GM23338 (cell line): ENCODE data around the gene RAB3A. TPM values are rescaled to one million over a fixed set of nuclear protein-coding genes. Genes with fewer than 3 reads are reported as not detected.

Experiments used
- ATAC-seq: fragments of 200-7000 bp; cut with Tn5 transposase; 3 replicates; pipeline ENCODE4 v1.9.1; 2020
- DNase-seq: peaks from one replicate; pipeline ENCODE4 v3.0.0-alpha.2; 2015; ENCODE audit warnings: low spot score
- H2AFZ ChIP-seq: fragments of 200-600 bp; sonication (generic); 2 replicates; pipeline ENCODE4 v1.8.0; 2016; ENCODE audit warnings: antibody characterized with exemption, mild to moderate bottlenecking, moderate library complexity
- H3F3A ChIP-seq: fragments of 200-600 bp; sonication (generic); replicated peaks from 2 replicates; pipeline ENCODE4 v1.8.0; 2017; ENCODE audit warnings: antibody characterized with exemption, mixed run types, low read depth
- H3K27ac ChIP-seq: fragments of 200-600 bp; sonication (generic); 2 replicates; pipeline ENCODE4 v1.6.1; 2016; ENCODE audit warnings: low read depth
- H3K27me3 ChIP-seq: fragments of 200-600 bp; sonication (generic); 2 replicates; pipeline ENCODE4 v1.8.0; 2016; ENCODE audit warnings: mild to moderate bottlenecking, mixed run types, moderate library complexity; ENCODE audit not compliant: insufficient read depth
- H3K36me3 ChIP-seq: fragments of 200-600 bp; sonication (generic); 2 replicates; pipeline ENCODE4 v1.8.0; 2016; ENCODE audit warnings: mild to moderate bottlenecking; ENCODE audit not compliant: insufficient read depth
- H3K4me1 ChIP-seq: fragments of 200-600 bp; sonication (generic); 2 replicates; pipeline ENCODE4 v1.8.0; 2016; ENCODE audit warnings: mild to moderate bottlenecking, moderate library complexity; ENCODE audit not compliant: insufficient read depth
- H3K4me2 ChIP-seq: fragments of 200-600 bp; sonication (generic); 2 replicates; pipeline ENCODE4 v1.7.1; 2017; ENCODE audit warnings: mixed run types
- H3K4me3 ChIP-seq: fragments of 200-600 bp; sonication (generic); 2 replicates; pipeline ENCODE4 v1.6.1; 2016; ENCODE audit warnings: mixed run types
- H3K79me2 ChIP-seq: fragments of 200-600 bp; sonication (generic); replicated peaks from 2 replicates; pipeline ENCODE4 v1.8.0; 2017; ENCODE audit warnings: mild to moderate bottlenecking; ENCODE audit not compliant: insufficient read depth
- H3K9me2 ChIP-seq: fragments of 200-600 bp; sonication (generic); 2 replicates; pipeline ENCODE4 v1.8.0; 2017; ENCODE audit not compliant: insufficient read depth
- H4K20me1 ChIP-seq: fragments of 200-600 bp; sonication (generic); replicated peaks from 2 replicates; pipeline ENCODE4 v1.8.0; 2017; ENCODE audit warnings: mild to moderate bottlenecking; ENCODE audit not compliant: insufficient read depth
- H3K27ac Mint-ChIP-seq: 2 replicates; pipeline ENCODE4 v1.8.0; 2020; ENCODE audit warnings: inconsistent platforms, mild to moderate bottlenecking, moderate library complexity, mixed read lengths
- H3K27me3 Mint-ChIP-seq: 3 replicates; pipeline ENCODE4 v1.8.0; 2022; ENCODE audit warnings: low read depth, mild to moderate bottlenecking, moderate library complexity, mixed read lengths, inconsistent platforms; ENCODE audit not compliant: insufficient read depth, poor library complexity
- H3K36me3 Mint-ChIP-seq: 3 replicates; pipeline ENCODE4 v1.8.0; 2021; ENCODE audit warnings: low read depth, mild to moderate bottlenecking, inconsistent platforms, moderate library complexity, mixed read lengths
- H3K4me1 Mint-ChIP-seq: 3 replicates; pipeline ENCODE4 v1.8.0; 2020; ENCODE audit warnings: mild to moderate bottlenecking, inconsistent platforms, mixed read lengths
- H3K4me3 Mint-ChIP-seq: 3 replicates; pipeline ENCODE4 v1.8.0; 2021; ENCODE audit warnings: moderate library complexity, mild to moderate bottlenecking, inconsistent platforms, mixed read lengths
- H3K9me3 Mint-ChIP-seq: 3 replicates; pipeline ENCODE4 v1.8.0; 2020; ENCODE audit warnings: moderate library complexity, mild to moderate bottlenecking, inconsistent platforms, mixed read lengths
- CREB1 ChIP-seq: fragments of 250-450 bp; sonication (Bioruptor Pico); IDR thresholded peaks from 2 replicates; pipeline ENCODE4 v1.5.0; 2020; ENCODE audit warnings: low read depth, mild to moderate bottlenecking, moderate library complexity
- CTCF ChIP-seq, 2 experiments: fragments of 200-600 bp in 1 of 2; sonication (generic) in 1 of 2; conservative IDR thresholded peaks; 2 replicates each; pipeline versions ENCODE4 v1.5.1 to v1.6.1; 2016 to 2017; ENCODE audit warnings: antibody characterized with exemption in 2 of 2, low read depth in 2 of 2, mild to moderate bottlenecking in 2 of 2, moderate library complexity in 1 of 2
- EZH2phosphoT487 ChIP-seq: fragments of 200-600 bp; sonication (generic); IDR thresholded peaks from one replicate; pipeline ENCODE4 v1.8.1; 2018; ENCODE audit warnings: antibody characterized with exemption; ENCODE audit not compliant: unreplicated experiment
- NANOG ChIP-seq: IDR thresholded peaks from 2 replicates; pipeline ENCODE4 v1.6.1; 2016; ENCODE audit warnings: antibody characterized with exemption, borderline replicate concordance
- POLR2AphosphoS5 ChIP-seq: IDR thresholded peaks from 2 replicates; pipeline ENCODE4 v1.6.1; 2016; ENCODE audit warnings: antibody characterized with exemption, low read depth
- STAT1 ChIP-seq: IDR thresholded peaks from one replicate; pipeline ENCODE4 v1.6.1; 2016; ENCODE audit warnings: antibody characterized with exemption; ENCODE audit not compliant: unreplicated experiment
- ZNF114 ChIP-seq: fragments of 250-450 bp; sonication (Bioruptor Pico); IDR thresholded peaks from 2 replicates; pipeline ENCODE4 v1.5.0; 2020; ENCODE audit warnings: mild to moderate bottlenecking, moderate library complexity
- ZNF331 ChIP-seq: fragments of 250-450 bp; sonication (Bioruptor Pico); IDR thresholded peaks from 2 replicates; pipeline ENCODE4 v1.5.0; 2020; ENCODE audit warnings: low read depth, mild to moderate bottlenecking, moderate library complexity
- polyA plus RNA-seq: library from polyadenylated mRNA; unstranded; fragments of >200 nt; fragmentation: Nextera tagmentation; extraction: Ambion mirVana; gene quantifications from 2 replicates; pipeline ENCODE4 v1.2.1, GENCODE V29; 2016
- total RNA-seq: library from RNA; depleted of rRNA; stranded (reverse); fragments of >200 nt; shearing (Covaris generic); gene quantifications from 2 replicates; pipeline ENCODE4 v1.2.3, GENCODE V29; 2014
- TF ChIP-seq, protein P1 (sequence below): IDR thresholded peaks from one replicate; pipeline ENCODE4 v1.6.1; 2018; ENCODE audit warnings: antibody characterized with exemption; ENCODE audit not compliant: unreplicated experiment
- TF ChIP-seq, protein P2 (sequence below): IDR thresholded peaks from 2 replicates; pipeline ENCODE4 v1.6.1; 2016; ENCODE audit warnings: antibody characterized with exemption

RAB3A gene
- total and polyA plus RNA-seq, 2 experiments from 2014 or later = 9.7 to 20.3 TPM

DNA sequence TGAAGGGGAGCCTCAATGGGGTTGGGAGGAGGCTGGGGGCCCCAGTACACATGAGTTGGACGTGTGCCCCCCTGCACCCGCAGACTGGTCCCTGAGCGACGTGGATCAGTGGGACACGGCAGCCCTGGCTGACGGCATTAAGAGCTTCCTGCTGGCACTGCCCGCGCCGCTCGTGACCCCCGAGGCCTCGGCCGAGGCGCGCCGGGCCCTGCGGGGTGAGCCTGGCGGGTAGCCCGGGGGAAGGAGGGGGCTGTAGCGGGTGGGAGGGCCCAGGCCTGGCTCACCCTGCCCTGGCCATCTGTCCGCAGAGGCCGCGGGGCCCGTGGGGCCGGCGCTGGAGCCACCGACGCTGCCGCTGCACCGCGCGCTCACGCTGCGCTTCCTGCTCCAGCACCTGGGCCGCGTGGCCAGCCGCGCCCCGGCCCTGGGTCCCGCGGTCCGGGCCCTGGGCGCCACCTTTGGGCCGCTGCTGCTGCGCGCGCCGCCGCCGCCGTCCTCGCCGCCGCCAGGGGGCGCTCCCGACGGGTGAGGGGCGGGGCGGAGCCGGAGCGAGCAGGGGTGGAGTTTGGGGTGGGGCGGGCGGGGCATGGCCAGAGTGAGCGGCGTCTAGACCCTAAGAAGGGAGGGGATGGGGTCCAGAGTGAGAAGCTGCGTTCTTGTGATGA lies 42.7 kb downstream of the RAB3A start:
- H3K79me2 ChIP-seq = no peaks in the 10 kb centered on the region
- peaks cover 10% of the 10 kb centered on the region; the same call in 1 of the 2 replicates for H3K4me1 ChIP-seq
- H3F3A ChIP-seq = peaks cover 9% of the 10 kb centered on the region
- peak overlapping the region; percentile 57; the same call in 1 of the 2 replicates for H3K4me2 ChIP-seq
- H3K36me3 ChIP-seq = peaks cover 4% of the 10 kb centered on the region; the same call in 1 of the 2 replicates
- ATAC-seq (peak; percentile 85), DNase-seq (peak; percentile 82)
- Mint-ChIP-seq H3K4me3 (0 out of 3 replicates have a peak overlapping the region, but pooled peaks have one; percentile 38), H3K4me1 (peaks cover 11% of the 10 kb centered on the region), H3K9me3 (no peaks in the 10 kb centered on the region), H3K27ac (peak overlapping the region; percentile 40; the same call in 1 of the 2 replicates), H3K36me3 (peaks cover 31% of the 10 kb centered on the region), H3K27me3 (peaks cover 11% of the 10 kb centered on the region)
- H3K9me2 ChIP-seq = no peaks in the 10 kb centered on the region
- no peak overlapping the region for H2AFZ ChIP-seq
- peak in 1 of 2 experiments; percentile 78; a peak in 2 of 4 replicates for TF ChIP-seq CTCF (conservative IDR thresholded peaks at IDR 0.05; ENCODE audit: low read depth in 2 of 2)
- no peak for TF ChIP-seq CREB1
- H3K27me3 ChIP-seq = no peaks in the 10 kb centered on the region
- H4K20me1 ChIP-seq = no peaks in the 10 kb centered on the region; the same call in none of the 2 replicates
- H3K4me3 ChIP-seq = peak overlapping the region; percentile 42; the same call in 1 of the 2 replicates
- no peak overlapping the region for H3K27ac ChIP-seq

GRCh38 chr19:18160493-18160970 lies 43.3 kb downstream of the RAB3A start:
- Histone ChIP-seq H3K4me3 (peak overlapping the region; percentile 42; the same call in 1 of the 2 replicates), H2AFZ (no peak overlapping the region), H3K79me2 (no peaks in the 10 kb centered on the region), H3F3A (peaks cover 9% of the 10 kb centered on the region), H4K20me1 (no peaks in the 10 kb centered on the region; the same call in none of the 2 replicates), H3K4me2 (peak overlapping the region; percentile 57; the same call in 1 of the 2 replicates), H3K36me3 (peaks cover 1% of the 10 kb centered on the region; the same call in 1 of the 2 replicates), H3K9me2 (no peaks in the 10 kb centered on the region), H3K4me1 (peaks cover 10% of the 10 kb centered on the region; the same call in 1 of the 2 replicates), H3K27me3 (no peaks in the 10 kb centered on the region), H3K27ac (no peak overlapping the region)
- Mint-ChIP-seq H3K27ac (no peak overlapping the region), H3K27me3 (peaks cover 11% of the 10 kb centered on the region), H3K4me1 (peaks cover 11% of the 10 kb centered on the region), H3K9me3 (no peaks in the 10 kb centered on the region), H3K36me3 (peaks cover 26% of the 10 kb centered on the region), H3K4me3 (no peak overlapping the region; the same call in 2 of the 3 replicates)
- no peak for DNase-seq
- ATAC-seq = no peak; the same call in 2 of the 3 replicates
- TF ChIP-seq, protein P1, sequence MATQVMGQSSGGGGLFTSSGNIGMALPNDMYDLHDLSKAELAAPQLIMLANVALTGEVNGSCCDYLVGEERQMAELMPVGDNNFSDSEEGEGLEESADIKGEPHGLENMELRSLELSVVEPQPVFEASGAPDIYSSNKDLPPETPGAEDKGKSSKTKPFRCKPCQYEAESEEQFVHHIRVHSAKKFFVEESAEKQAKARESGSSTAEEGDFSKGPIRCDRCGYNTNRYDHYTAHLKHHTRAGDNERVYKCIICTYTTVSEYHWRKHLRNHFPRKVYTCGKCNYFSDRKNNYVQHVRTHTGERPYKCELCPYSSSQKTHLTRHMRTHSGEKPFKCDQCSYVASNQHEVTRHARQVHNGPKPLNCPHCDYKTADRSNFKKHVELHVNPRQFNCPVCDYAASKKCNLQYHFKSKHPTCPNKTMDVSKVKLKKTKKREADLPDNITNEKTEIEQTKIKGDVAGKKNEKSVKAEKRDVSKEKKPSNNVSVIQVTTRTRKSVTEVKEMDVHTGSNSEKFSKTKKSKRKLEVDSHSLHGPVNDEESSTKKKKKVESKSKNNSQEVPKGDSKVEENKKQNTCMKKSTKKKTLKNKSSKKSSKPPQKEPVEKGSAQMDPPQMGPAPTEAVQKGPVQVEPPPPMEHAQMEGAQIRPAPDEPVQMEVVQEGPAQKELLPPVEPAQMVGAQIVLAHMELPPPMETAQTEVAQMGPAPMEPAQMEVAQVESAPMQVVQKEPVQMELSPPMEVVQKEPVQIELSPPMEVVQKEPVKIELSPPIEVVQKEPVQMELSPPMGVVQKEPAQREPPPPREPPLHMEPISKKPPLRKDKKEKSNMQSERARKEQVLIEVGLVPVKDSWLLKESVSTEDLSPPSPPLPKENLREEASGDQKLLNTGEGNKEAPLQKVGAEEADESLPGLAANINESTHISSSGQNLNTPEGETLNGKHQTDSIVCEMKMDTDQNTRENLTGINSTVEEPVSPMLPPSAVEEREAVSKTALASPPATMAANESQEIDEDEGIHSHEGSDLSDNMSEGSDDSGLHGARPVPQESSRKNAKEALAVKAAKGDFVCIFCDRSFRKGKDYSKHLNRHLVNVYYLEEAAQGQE = no peak
- TF ChIP-seq POLR2AphosphoS5 = no peak
- TF ChIP-seq EZH2phosphoT487 = no peak
- TF ChIP-seq STAT1 = no peak
- no peak for TF ChIP-seq ZNF114
- TF ChIP-seq CREB1 = no peak
- no peak for TF ChIP-seq ZNF331 (CRISPR knock-in tag)
- TF ChIP-seq NANOG = no peak
- TF ChIP-seq, protein P2, sequence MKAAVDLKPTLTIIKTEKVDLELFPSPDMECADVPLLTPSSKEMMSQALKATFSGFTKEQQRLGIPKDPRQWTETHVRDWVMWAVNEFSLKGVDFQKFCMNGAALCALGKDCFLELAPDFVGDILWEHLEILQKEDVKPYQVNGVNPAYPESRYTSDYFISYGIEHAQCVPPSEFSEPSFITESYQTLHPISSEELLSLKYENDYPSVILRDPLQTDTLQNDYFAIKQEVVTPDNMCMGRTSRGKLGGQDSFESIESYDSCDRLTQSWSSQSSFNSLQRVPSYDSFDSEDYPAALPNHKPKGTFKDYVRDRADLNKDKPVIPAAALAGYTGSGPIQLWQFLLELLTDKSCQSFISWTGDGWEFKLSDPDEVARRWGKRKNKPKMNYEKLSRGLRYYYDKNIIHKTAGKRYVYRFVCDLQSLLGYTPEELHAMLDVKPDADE = no peak
